Fibroblast of the aortic adventitia (primary cell): ENCODE data around the gene WDR64. TPM values are rescaled to one million over a fixed set of nuclear protein-coding genes. Genes with fewer than 3 reads are reported as not detected.

Source experiments
- DNase-seq: peaks from one replicate; pipeline ENCODE4 v3.0.0-alpha.2; 2010; ENCODE audit warnings: low read depth
- H3K4me3 ChIP-seq: 2 replicates; pipeline ENCODE4 v1.5.1; 2011; ENCODE audit warnings: low read depth, mild to moderate bottlenecking, control low read depth, low read length, moderate library complexity
- CTCF ChIP-seq: IDR thresholded peaks from 2 replicates; pipeline ENCODE4 v1.5.1; 2011; ENCODE audit warnings: mild to moderate bottlenecking, low read length, control low read depth, inconsistent platforms; ENCODE audit not compliant: insufficient read depth
- total RNA-seq: library from RNA; depleted of rRNA; stranded (reverse); fragments of >200 nt; gene quantifications from 2 replicates; pipeline ENCODE4 v1.2.3, GENCODE V29; 2012; ENCODE audit warnings: low replicate concordance

The WDR64 gene
- total RNA-seq, 1 donor = not detected

DNA sequence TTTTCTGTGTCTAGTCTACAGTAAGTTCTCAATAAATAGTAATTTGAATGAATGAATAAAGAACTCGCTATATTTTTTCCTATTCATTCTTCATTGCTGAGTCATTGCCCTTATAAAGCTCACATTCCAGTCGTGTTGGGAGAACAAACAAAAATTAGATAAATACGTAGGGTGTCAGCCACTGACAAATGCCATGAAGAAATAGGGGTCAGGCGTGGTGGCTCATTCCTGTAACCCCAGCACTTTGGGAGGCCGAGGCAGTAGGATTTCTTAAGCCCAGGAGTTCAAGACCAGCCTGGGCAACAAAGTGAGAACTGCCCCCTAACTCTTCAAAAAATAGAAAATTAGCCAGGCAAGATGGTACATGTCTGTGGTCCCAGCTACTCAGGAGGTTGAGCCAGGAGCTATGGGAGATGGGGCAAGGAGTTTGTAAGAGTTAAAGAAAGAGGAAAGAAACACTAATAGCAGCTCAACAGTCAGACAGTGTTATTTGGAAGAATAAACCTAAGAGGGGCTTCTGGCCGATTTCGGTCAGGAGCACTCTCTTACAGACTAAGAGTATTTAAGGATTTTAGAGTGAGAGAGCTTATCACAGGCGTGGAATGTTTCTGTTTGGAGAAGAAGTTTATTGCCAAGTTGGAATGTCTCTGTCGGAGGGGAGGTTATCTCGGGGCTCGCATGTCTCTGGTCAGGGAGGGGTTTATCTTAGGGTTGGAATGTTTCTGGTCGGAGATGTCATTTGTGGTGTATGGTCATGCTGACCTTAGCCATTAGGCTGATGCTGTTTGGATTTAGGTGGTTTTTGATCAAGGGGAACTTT is 10.1 kb upstream of the WDR64 start:
- peak; percentile 58 for DNase-seq
- no peak for TF ChIP-seq CTCF
- no peak overlapping the region for H3K4me3 ChIP-seq

DNA sequence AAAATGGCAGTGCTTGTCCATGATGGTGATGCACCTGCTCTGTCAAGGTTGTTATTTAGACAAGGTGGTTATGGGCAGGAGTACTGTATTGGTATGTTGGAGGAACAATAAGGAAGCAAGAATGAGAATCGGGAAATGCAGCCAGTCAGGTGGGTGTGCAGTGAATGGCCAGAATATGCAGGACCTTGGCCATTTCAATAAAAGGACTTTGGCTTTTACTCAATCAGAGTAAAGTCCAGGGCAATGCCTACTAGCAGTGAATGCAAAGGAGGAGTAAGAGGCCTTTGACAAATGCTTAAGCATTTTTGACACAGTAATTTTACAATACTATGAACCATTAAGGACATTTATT is 9.5 kb upstream of the WDR64 start:
- TF ChIP-seq CTCF = no peak
- no peak for DNase-seq
- H3K4me3 ChIP-seq = no peak overlapping the region

DNA sequence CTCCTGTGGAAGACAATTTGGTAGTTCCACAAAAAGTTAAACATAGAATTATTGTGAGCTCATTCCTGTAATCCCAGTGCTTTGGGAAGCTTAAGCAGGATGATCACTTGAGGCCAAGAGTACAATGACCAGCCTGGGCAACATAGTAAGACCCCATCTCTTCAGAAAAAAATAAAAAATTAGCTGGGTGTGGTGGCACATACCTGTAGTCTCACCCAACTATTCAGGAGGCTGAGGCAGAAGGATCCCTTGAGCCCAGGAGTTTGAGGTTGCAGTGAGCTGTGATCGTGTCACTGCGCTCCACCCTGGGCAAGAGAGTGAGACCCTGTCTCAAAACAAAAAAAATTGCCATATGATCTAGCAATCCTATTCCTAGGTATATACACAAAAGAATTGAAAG is 7.8 kb upstream of the WDR64 start:
- no peak for DNase-seq
- no peak for TF ChIP-seq CTCF
- no peak overlapping the region for H3K4me3 ChIP-seq

- no peak for TF ChIP-seq CTCF
- H3K4me3 ChIP-seq = no peak overlapping the region
- DNase-seq = peak; percentile 56
Observed at GRCh38 chr1:241645199-241645598, 6.9 kb upstream of the WDR64 start.

DNA sequence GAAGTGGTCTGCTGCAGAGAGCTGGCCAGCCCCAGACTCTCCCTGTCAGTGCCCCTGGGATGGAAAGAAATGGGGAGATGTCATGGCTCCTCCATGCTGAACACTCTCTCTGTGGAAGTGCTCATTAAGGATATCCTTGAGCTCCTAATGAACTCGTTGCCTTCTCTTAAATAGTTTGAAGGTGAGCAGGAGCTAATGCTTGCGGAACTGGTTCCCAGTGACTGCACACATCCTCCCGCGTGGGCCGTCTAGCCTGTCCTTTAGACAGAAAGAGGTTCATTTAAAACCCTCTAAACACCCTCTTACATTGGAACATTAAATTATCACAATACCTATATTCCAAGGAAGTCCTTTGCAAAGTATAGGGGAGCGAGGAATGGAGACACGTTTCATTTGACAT is 5.9 kb upstream of the WDR64 start:
- no peak for TF ChIP-seq CTCF
- no peak for DNase-seq
- no peak overlapping the region for H3K4me3 ChIP-seq

GRCh38 chr1:241647658-241648057 is 4.4 kb upstream of the WDR64 start:
- no peak for DNase-seq
- no peak for TF ChIP-seq CTCF
- H3K4me3 ChIP-seq = no peak overlapping the region

GRCh38 chr1:241648159-241648558 is 3.9 kb upstream of the WDR64 start:
- H3K4me3 ChIP-seq = no peak overlapping the region
- no peak for TF ChIP-seq CTCF
- DNase-seq = no peak
